Caco-2 (cell line): ENCODE measurements around the gene GALNT11. TPM values are rescaled to one million over a fixed set of nuclear protein-coding genes. Genes with fewer than 3 reads are reported as not detected.

Experiments used
- BruUV-seq: library from RNA; stranded (reverse); fragments of 400-500 nt; replicated peaks from 2 replicates; lab custom pipeline; 2021; lab: Mats Ljungman, UMichigan
- CTCF ChIA-PET: fragments of 300-600 bp; sonication (Branson Sonifier 250); formaldehyde crosslinking; loops from one replicate; lab custom pipeline; 2022; ENCODE audit warnings: antibody characterized with exemption; lab: Charles Lee
- POLR2A ChIA-PET: fragments of 300-600 bp; sonication (Branson Sonifier 250); formaldehyde crosslinking; loops from one replicate; lab custom pipeline; 2022; ENCODE audit warnings: antibody characterized with exemption; lab: Charles Lee
- DNase-seq, 2 experiments: peaks; one replicate each; pipeline versions ENCODE4 v3.0.0 to v3.0.0-alpha.2; 2020 to 2022
- H3K27me3 ChIP-seq: replicated peaks from 2 replicates; pipeline ENCODE4 v1.6.0; 2011; ENCODE audit warnings: low read length; ENCODE audit not compliant: control insufficient read depth, insufficient read depth
- H3K36me3 ChIP-seq: 2 replicates; pipeline ENCODE4 v1.5.1; 2011; ENCODE audit warnings: low read length; ENCODE audit not compliant: control insufficient read depth, insufficient read depth
- H3K4me1 ChIP-seq: fragments of 250-450 bp; sonication (Bioruptor Pico); 2 replicates; pipeline ENCODE4 v1.5.1; 2020; ENCODE audit warnings: mild to moderate bottlenecking
- H3K4me3 ChIP-seq: 2 replicates; pipeline ENCODE4 v1.5.1; 2011; ENCODE audit warnings: low read depth, mild to moderate bottlenecking, control low read depth, low read length
- H3K9me3 ChIP-seq: fragments of 250-450 bp; sonication (Bioruptor Pico); 2 replicates; pipeline ENCODE4 v1.5.1; 2020; ENCODE audit warnings: mild to moderate bottlenecking, moderate library complexity
- H3K27ac Mint-ChIP-seq: one replicate; pipeline ENCODE4 v1.8.0; 2022; ENCODE audit warnings: mixed read lengths; ENCODE audit not compliant: unreplicated experiment
- H3K27me3 Mint-ChIP-seq: one replicate; pipeline ENCODE4 v1.8.0; 2022; ENCODE audit warnings: mixed read lengths; ENCODE audit not compliant: insufficient read depth, unreplicated experiment
- H3K36me3 Mint-ChIP-seq: one replicate; pipeline ENCODE4 v1.8.0; 2022; ENCODE audit warnings: mild to moderate bottlenecking, mixed read lengths; ENCODE audit not compliant: insufficient read depth, unreplicated experiment
- H3K4me1 Mint-ChIP-seq: one replicate; pipeline ENCODE4 v1.8.0; 2022; ENCODE audit warnings: low read depth, mixed read lengths; ENCODE audit not compliant: unreplicated experiment
- H3K4me3 Mint-ChIP-seq: one replicate; pipeline ENCODE4 v1.8.0; 2022; ENCODE audit warnings: mild to moderate bottlenecking, moderate library complexity, mixed read lengths; ENCODE audit not compliant: unreplicated experiment
- H3K9me3 Mint-ChIP-seq: one replicate; pipeline ENCODE4 v1.8.0; 2022; ENCODE audit warnings: mixed read lengths; ENCODE audit not compliant: unreplicated experiment
- intact Hi-C: fragments of 100-400 bp; cut with micrococcal nuclease; formaldehyde crosslinking; loops from one replicate; pipeline ENCODE4 v1.10.0; 2022; ENCODE audit not compliant: unreplicated experiment
- total RNA-seq: library from RNA; stranded (reverse); gene quantifications from 2 replicates; pipeline ENCODE4 v1.2.3, GENCODE V29; 2022
- TF ChIP-seq, protein P1 (sequence below), 2 experiments: fragments of 200-600 bp in 1 of 2; IDR thresholded peaks; 1 replicate in 1 of 2; 2 replicates in 1 of 2; pipeline versions ENCODE4 v1.5.1 to v1.8.0; 2011 to 2022; ENCODE audit warnings: antibody characterized with exemption in 1 of 2, control low read depth in 1 of 2, inconsistent platforms in 1 of 2, low read depth in 1 of 2, low read length in 1 of 2, mild to moderate bottlenecking in 1 of 2, moderate library complexity in 1 of 2; ENCODE audit not compliant: insufficient read depth in 1 of 2, severe bottlenecking in 1 of 2, unreplicated experiment in 1 of 2

GALNT11 gene
- total RNA-seq, 1 experiment from 2014 or later, result 34.9 TPM

DNA sequence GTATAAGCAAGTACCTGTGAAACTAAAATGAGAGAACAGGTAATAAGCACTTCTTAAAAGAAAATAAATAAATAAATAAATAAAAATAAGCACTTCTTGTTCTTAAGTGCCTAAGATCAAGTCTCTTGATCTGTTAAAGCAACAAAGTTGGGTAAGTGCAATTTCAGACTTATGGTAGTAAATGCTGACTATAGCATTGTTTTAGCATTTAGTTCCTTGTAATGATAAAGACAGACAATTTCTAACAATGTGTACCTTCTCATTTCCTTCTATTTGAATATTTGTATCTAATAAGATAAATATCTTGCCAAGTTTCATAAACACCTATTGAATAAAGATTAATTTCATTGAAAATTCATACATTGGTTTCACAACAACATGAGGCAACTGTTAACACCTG is 87.4 kb downstream of the GALNT11 start:
- intact Hi-C loops, result no loop called here
- H3K27me3 ChIP-seq, result no peaks in the 10 kb centered on the region
- H3K27ac Mint-ChIP-seq, result no peak overlapping the region
- no peak for DNase-seq
- BruUV-seq, result no TSS peak
- no peaks in the 10 kb centered on the region for H3K4me1 ChIP-seq
- peaks cover 53% of the 10 kb centered on the region for H3K36me3 Mint-ChIP-seq
- H3K4me1 Mint-ChIP-seq, result peaks cover 9% of the 10 kb centered on the region
- no peak overlapping the region for H3K4me3 ChIP-seq
- POLR2A ChIA-PET, result no interaction called here
- H3K9me3 Mint-ChIP-seq, result no peaks in the 10 kb centered on the region
- TF ChIP-seq, protein P1, sequence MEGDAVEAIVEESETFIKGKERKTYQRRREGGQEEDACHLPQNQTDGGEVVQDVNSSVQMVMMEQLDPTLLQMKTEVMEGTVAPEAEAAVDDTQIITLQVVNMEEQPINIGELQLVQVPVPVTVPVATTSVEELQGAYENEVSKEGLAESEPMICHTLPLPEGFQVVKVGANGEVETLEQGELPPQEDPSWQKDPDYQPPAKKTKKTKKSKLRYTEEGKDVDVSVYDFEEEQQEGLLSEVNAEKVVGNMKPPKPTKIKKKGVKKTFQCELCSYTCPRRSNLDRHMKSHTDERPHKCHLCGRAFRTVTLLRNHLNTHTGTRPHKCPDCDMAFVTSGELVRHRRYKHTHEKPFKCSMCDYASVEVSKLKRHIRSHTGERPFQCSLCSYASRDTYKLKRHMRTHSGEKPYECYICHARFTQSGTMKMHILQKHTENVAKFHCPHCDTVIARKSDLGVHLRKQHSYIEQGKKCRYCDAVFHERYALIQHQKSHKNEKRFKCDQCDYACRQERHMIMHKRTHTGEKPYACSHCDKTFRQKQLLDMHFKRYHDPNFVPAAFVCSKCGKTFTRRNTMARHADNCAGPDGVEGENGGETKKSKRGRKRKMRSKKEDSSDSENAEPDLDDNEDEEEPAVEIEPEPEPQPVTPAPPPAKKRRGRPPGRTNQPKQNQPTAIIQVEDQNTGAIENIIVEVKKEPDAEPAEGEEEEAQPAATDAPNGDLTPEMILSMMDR (IDR thresholded peaks at IDR 0.05; ENCODE audit: insufficient read depth in 1 of 2, low read depth in 1 of 2, low read length in 1 of 2, severe bottlenecking in 1 of 2, unreplicated experiment in 1 of 2), result no peak
- H3K36me3 ChIP-seq, result peaks cover 2% of the 10 kb centered on the region; the same call in 1 of the 2 replicates
- H3K4me3 Mint-ChIP-seq, result no peak overlapping the region
- H3K9me3 ChIP-seq, result no peaks in the 10 kb centered on the region
- no peaks in the 10 kb centered on the region for H3K27me3 Mint-ChIP-seq
- CTCF ChIA-PET, result no interaction called here

GRCh38 chr7:152115021-152115718 is 89.7 kb downstream of the GALNT11 start:
- no peak overlapping the region for H3K4me3 Mint-ChIP-seq
- ChIA-PET CTCF (no interaction called here), POLR2A (no interaction called here)
- no peaks in the 10 kb centered on the region for H3K27me3 ChIP-seq
- H3K27me3 Mint-ChIP-seq, result no peaks in the 10 kb centered on the region
- no peaks in the 10 kb centered on the region for H3K9me3 ChIP-seq
- H3K4me1 Mint-ChIP-seq, result no peaks in the 10 kb centered on the region
- H3K27ac Mint-ChIP-seq, result no peak overlapping the region
- TF ChIP-seq, protein P1 (IDR thresholded peaks at IDR 0.05; ENCODE audit: insufficient read depth in 1 of 2, low read depth in 1 of 2, low read length in 1 of 2, severe bottlenecking in 1 of 2, unreplicated experiment in 1 of 2), result no peak
- peaks cover 2% of the 10 kb centered on the region; the same call in 1 of the 2 replicates for H3K36me3 ChIP-seq
- peaks cover 61% of the 10 kb centered on the region for H3K36me3 Mint-ChIP-seq
- H3K4me1 ChIP-seq, result no peaks in the 10 kb centered on the region
- intact Hi-C loops, result no loop called here
- no TSS peak for BruUV-seq
- H3K9me3 Mint-ChIP-seq, result no peaks in the 10 kb centered on the region
- no peak overlapping the region for H3K4me3 ChIP-seq
- no peak for DNase-seq

DNA sequence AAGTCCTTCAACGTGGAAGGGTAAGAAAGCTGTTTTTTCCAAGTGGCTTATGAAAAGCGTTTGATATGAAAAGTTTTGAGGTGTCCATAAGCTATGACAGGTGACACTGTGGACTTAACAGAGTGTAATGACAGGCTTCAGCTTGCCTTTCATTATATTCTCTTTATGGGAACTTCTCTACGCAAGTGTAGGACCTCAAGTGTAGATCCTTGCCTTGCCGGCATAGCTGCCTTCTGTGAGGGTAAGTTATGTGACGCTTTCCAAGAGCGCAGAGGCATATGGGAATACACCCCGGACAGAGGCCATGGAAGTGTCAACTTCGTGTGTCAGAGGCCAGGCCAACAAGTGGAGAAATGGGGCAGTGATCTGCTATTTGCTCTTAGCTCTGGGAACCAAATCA is 91.9 kb downstream of the GALNT11 start:
- TF ChIP-seq, protein P1 (IDR thresholded peaks at IDR 0.05; ENCODE audit: insufficient read depth in 1 of 2, low read depth in 1 of 2, low read length in 1 of 2, severe bottlenecking in 1 of 2, unreplicated experiment in 1 of 2), result no peak
- ChIA-PET POLR2A (no interaction called here), CTCF (no interaction called here)
- no peaks in the 10 kb centered on the region for H3K27me3 Mint-ChIP-seq
- H3K36me3 Mint-ChIP-seq, result peaks cover 68% of the 10 kb centered on the region
- no peak overlapping the region for H3K27ac Mint-ChIP-seq
- peaks cover 2% of the 10 kb centered on the region; the same call in 1 of the 2 replicates for H3K36me3 ChIP-seq
- no TSS peak for BruUV-seq
- DNase-seq, result no peak
- H3K4me3 ChIP-seq, result no peak overlapping the region
- H3K9me3 ChIP-seq, result no peaks in the 10 kb centered on the region
- no peaks in the 10 kb centered on the region for H3K27me3 ChIP-seq
- no peaks in the 10 kb centered on the region for H3K4me1 Mint-ChIP-seq
- no peaks in the 10 kb centered on the region for H3K4me1 ChIP-seq
- H3K4me3 Mint-ChIP-seq, result no peak overlapping the region
- intact Hi-C loops, result no loop called here
- H3K9me3 Mint-ChIP-seq, result no peaks in the 10 kb centered on the region
